IPS-18a (cell line): ENCODE measurements around the gene CCDC81.
"Not testable (repeated sequence)": the region's sequence is repeated elsewhere in the genome, so short reads cannot be mapped to it uniquely, and the experiment has no call there.

Experiments used
- H3K27ac ChIP-seq: one replicate; pipeline ENCODE4 v1.5.1; 2013; ENCODE audit warnings: low read length
- H3K27me3 ChIP-seq: one replicate; pipeline ENCODE4 v1.6.1; 2013; ENCODE audit warnings: mild to moderate bottlenecking, low read length; ENCODE audit not compliant: control insufficient read depth, insufficient read depth
- H3K36me3 ChIP-seq: one replicate; pipeline ENCODE4 v1.6.1; 2013; ENCODE audit warnings: low read depth, low read length; ENCODE audit not compliant: control insufficient read depth
- H3K4me1 ChIP-seq: one replicate; pipeline ENCODE4 v1.6.1; 2013; ENCODE audit warnings: low read depth, low read length; ENCODE audit not compliant: control insufficient read depth
- H3K4me3 ChIP-seq: one replicate; pipeline ENCODE4 v1.5.1; 2013; ENCODE audit warnings: low read length
- H3K9ac ChIP-seq: one replicate; pipeline ENCODE4 v1.6.1; 2013; ENCODE audit warnings: mild to moderate bottlenecking, low read length, moderate library complexity
- H3K9me3 ChIP-seq: one replicate; pipeline ENCODE4 v1.6.1; 2013; ENCODE audit warnings: low read depth, low read length; ENCODE audit not compliant: control insufficient read depth

The CCDC81 gene

GRCh38 chr11:86390487-86390886 is 15.8 kb downstream of the CCDC81 start:
- Histone ChIP-seq H3K4me3 (no peak overlapping the region), H3K27me3 (no peaks in the 10 kb centered on the region), H3K36me3 (no peaks in the 10 kb centered on the region), H3K4me1 (peaks cover 17% of the 10 kb centered on the region), H3K9ac (no peak overlapping the region), H3K27ac (no peak overlapping the region), H3K9me3 (no peaks in the 10 kb centered on the region)

- H3K4me1 ChIP-seq = peaks cover 12% of the 10 kb centered on the region
- no peaks in the 10 kb centered on the region for H3K36me3 ChIP-seq
- H3K27ac ChIP-seq = no peak overlapping the region
- no peaks in the 10 kb centered on the region for H3K27me3 ChIP-seq
- H3K9me3 ChIP-seq = no peaks in the 10 kb centered on the region
- H3K9ac ChIP-seq = no peak overlapping the region
- no peak overlapping the region for H3K4me3 ChIP-seq
Observed at GRCh38 chr11:86395061-86395551, 20.4 kb downstream of the CCDC81 start.

DNA sequence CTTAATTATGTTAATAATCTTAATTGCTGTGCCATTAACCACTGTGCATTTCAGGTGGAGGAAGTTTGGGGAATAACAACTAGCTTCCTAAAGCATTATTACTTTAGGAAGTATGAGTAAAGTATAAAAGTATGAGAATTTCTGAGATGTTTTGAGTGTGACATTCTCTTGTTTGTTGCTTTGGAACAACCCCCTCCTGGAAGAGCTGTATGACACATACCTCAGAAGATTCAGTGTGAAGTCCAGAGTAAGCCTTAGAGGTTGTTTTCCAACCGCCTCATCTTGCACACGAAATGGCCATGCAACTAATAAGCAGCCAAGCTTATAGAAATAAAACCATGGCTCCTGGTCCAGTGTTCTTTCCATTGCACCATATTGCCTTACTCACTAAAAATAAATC is 21.7 kb downstream of the CCDC81 start:
- H3K27ac ChIP-seq = no peak overlapping the region
- H3K4me1 ChIP-seq = peaks cover 12% of the 10 kb centered on the region
- H3K9ac ChIP-seq = no peak overlapping the region
- H3K36me3 ChIP-seq = no peaks in the 10 kb centered on the region
- H3K9me3 ChIP-seq = no peaks in the 10 kb centered on the region
- H3K27me3 ChIP-seq = no peaks in the 10 kb centered on the region
- no peak overlapping the region for H3K4me3 ChIP-seq

DNA sequence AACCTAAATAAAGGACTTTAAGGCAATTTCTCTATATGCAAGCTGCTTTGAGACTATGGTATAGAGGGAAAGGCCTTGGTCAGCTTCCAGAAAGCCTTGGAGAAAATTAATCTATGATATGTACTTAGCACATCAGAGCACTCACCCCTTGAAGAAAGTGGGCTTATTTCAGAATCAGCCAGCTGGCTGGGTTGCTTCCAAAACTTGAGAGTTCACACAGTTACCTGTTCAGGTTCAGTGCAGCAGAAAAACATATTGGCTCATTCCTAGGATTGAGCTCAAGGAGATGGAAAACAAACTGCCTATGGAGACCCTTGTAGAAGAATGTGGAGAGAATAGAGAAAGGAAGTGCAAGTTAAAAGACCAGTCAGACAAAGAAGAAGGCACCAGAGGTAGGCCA is 22.7 kb downstream of the CCDC81 start:
- Histone ChIP-seq H3K27me3 (no peaks in the 10 kb centered on the region), H3K4me1 (peaks cover 12% of the 10 kb centered on the region), H3K4me3 (no peak overlapping the region), H3K9ac (no peak overlapping the region), H3K36me3 (no peaks in the 10 kb centered on the region), H3K9me3 (no peaks in the 10 kb centered on the region), H3K27ac (no peak overlapping the region)

DNA sequence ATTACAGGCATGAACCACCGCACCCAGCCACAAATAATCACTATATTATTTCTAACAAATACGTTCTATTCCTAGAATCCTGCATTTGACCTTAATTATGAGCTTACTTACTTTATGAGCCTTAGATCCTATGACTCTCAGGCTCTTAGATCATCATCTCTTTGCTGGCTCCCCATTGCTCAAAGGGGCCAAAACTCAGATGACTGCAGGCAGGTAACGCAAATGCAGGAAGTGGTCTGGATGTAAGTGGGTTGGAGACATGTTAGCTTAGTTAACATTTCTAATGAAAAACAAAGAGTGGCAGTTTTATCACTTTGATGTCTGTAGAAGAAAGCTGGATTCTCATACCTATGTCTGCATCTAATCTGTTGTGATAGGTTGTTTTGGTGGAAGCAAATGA is 23.4 kb downstream of the CCDC81 start:
- Histone ChIP-seq H3K27ac (no peak overlapping the region), H3K36me3 (no peaks in the 10 kb centered on the region), H3K27me3 (no peaks in the 10 kb centered on the region), H3K9me3 (no peaks in the 10 kb centered on the region), H3K9ac (no peak overlapping the region), H3K4me3 (no peak overlapping the region), H3K4me1 (peaks cover 12% of the 10 kb centered on the region)

GRCh38 chr11:86403458-86403857 is 28.8 kb downstream of the CCDC81 start:
- Histone ChIP-seq H3K9me3 (no peaks in the 10 kb centered on the region), H3K27me3 (no peaks in the 10 kb centered on the region), H3K27ac (no peak overlapping the region), H3K4me3 (no peak overlapping the region), H3K9ac (no peak overlapping the region), H3K36me3 (no peaks in the 10 kb centered on the region), H3K4me1 (no peaks in the 10 kb centered on the region)

GRCh38 chr11:86408845-86409244 is 34.2 kb downstream of the CCDC81 start:
- no peaks in the 10 kb centered on the region for H3K4me1 ChIP-seq
- H3K27ac ChIP-seq = no peak overlapping the region
- no peaks in the 10 kb centered on the region for H3K27me3 ChIP-seq
- no peaks in the 10 kb centered on the region for H3K36me3 ChIP-seq
- no peaks in the 10 kb centered on the region for H3K9me3 ChIP-seq
- H3K4me3 ChIP-seq = no peak overlapping the region
- no peak overlapping the region for H3K9ac ChIP-seq

GRCh38 chr11:86414032-86414431 is 39.3 kb downstream of the CCDC81 start:
- Histone ChIP-seq H3K4me1 (no peaks in the 10 kb centered on the region), H3K27me3 (no peaks in the 10 kb centered on the region), H3K36me3 (no peaks in the 10 kb centered on the region), H3K27ac (no peak overlapping the region), H3K4me3 (no peak overlapping the region), H3K9me3 (no peaks in the 10 kb centered on the region), H3K9ac (no peak overlapping the region)

DNA sequence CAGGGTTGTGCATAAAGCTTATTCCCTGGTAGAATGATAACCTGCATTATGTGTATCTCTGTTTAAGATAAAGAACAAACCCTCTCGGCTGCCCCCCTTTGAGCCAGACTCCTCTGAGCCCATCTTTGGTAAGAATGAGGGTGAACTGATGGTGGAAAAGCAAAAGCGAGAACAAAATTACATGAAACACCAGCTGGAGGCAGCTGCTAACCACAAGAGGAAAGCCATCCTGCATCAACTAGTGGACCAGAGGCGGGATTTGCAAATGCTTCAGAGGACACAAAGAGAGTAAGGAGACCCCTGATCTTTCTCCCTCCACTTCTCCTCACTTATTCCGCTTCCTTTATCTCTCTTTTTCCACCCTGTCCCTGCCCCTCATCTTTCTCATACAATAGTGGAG is 40.3 kb downstream of the CCDC81 start:
- H3K4me3 ChIP-seq = no peak overlapping the region
- no peak overlapping the region for H3K9ac ChIP-seq
- no peak overlapping the region for H3K27ac ChIP-seq
- no peaks in the 10 kb centered on the region for H3K27me3 ChIP-seq
- no peaks in the 10 kb centered on the region for H3K4me1 ChIP-seq
- H3K36me3 ChIP-seq = no peaks in the 10 kb centered on the region
- H3K9me3 ChIP-seq = no peaks in the 10 kb centered on the region

GRCh38 chr11:86416494-86416893 is 41.8 kb downstream of the CCDC81 start:
- Histone ChIP-seq H3K27me3 (no peaks in the 10 kb centered on the region), H3K27ac (no peak overlapping the region), H3K4me3 (no peak overlapping the region), H3K9ac (no peak overlapping the region), H3K4me1 (no peaks in the 10 kb centered on the region), H3K9me3 (no peaks in the 10 kb centered on the region), H3K36me3 (no peaks in the 10 kb centered on the region)

GRCh38 chr11:86416951-86417350 is 42.3 kb downstream of the CCDC81 start:
- not testable (repeated sequence) for H3K4me1 ChIP-seq, H3K27ac ChIP-seq, H3K27me3 ChIP-seq, H3K36me3 ChIP-seq, H3K9me3 ChIP-seq, H3K9ac ChIP-seq, H3K4me3 ChIP-seq

DNA sequence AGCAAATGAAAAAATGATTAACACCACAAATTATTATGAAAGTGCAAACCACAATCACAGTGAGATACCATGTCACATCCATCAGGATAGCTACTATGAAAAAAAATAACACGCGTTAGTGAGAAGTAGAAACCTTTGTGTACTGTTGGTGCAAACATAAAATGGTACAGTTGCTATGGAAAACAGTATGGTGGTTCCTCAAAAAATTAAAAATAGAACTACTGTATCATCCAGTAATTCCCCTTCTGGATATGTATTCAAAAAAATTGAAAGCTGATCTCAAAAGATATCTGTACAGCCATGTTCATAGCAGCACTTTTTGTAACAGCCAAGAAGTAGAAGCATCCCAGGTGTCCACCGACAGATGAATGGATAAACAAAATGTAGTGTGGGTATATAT is 43.4 kb downstream of the CCDC81 start:
- Histone ChIP-seq H3K9ac (no peak overlapping the region), H3K36me3 (no peaks in the 10 kb centered on the region), H3K9me3 (no peaks in the 10 kb centered on the region), H3K27me3 (no peaks in the 10 kb centered on the region), H3K27ac (no peak overlapping the region), H3K4me1 (no peaks in the 10 kb centered on the region), H3K4me3 (no peak overlapping the region)
